Inflammatory macrophage treated with lipopolysaccharide for 4 hours (primary cell): ENCODE data around the gene CYP2A7.
"Not testable (repeated sequence)": the region's sequence is repeated elsewhere in the genome, so short reads cannot be mapped to it uniquely, and the experiment has no call there.

ENCODE experiments used
- DNase-seq: peaks from one replicate; pipeline ENCODE4 v3.0.0-alpha.2; 2020

The CYP2A7 gene

DNA sequence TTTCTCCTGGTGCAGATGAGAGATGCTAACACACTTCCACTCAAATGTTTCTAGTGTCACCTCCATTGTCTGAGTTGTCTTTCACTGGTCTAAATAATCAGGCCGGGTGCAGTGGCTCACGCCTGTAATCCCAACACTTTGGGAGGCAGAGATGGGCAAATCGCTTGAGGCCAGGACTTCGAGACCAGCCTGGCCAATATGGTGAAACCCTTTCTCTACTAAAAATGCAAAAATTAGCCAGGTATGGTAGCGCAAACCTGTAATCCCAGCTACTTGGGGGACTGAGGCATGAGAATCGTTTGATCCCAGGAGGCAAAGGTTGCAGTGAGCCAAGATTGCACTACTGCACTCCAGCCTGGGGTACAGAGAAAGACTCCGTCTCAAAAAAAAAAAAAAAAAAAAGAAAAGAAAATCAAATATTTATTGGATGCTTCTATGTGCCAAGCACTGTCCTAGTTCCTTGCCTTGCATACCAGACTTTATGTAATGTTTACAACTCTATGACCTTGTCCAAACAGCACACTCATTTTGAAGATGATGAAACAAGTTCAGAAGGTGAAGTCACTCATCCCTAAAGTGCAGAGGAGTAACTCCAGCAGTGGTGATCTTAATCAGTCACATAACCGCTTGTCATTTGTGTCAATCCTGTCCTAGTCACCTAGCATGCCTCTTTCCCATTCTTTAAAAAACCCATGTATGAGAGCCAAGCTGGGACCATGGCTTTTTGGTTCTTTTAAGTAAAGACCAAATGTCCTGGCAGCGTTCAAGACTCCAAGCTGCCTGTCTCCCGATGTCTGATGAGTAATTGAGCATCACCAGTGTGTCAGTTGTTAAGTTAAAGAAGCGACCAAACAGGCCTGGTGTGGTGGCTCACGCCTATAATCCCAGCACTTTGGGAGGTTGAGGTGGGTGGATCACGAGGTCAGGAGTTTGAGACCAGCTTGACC lies 15.1 kb upstream of the CYP2A7 start:
- not testable (repeated sequence) for DNase-seq

GRCh38 chr19:40896418-40896796 lies 14.4 kb upstream of the CYP2A7 start:
- DNase-seq, result no peak

GRCh38 chr19:40893112-40893511 lies 11.1 kb upstream of the CYP2A7 start:
- no peak for DNase-seq

GRCh38 chr19:40889366-40889765 lies 7.3 kb upstream of the CYP2A7 start:
- DNase-seq, result no peak

GRCh38 chr19:40888191-40888590 lies 6.2 kb upstream of the CYP2A7 start:
- DNase-seq, result no peak

DNA sequence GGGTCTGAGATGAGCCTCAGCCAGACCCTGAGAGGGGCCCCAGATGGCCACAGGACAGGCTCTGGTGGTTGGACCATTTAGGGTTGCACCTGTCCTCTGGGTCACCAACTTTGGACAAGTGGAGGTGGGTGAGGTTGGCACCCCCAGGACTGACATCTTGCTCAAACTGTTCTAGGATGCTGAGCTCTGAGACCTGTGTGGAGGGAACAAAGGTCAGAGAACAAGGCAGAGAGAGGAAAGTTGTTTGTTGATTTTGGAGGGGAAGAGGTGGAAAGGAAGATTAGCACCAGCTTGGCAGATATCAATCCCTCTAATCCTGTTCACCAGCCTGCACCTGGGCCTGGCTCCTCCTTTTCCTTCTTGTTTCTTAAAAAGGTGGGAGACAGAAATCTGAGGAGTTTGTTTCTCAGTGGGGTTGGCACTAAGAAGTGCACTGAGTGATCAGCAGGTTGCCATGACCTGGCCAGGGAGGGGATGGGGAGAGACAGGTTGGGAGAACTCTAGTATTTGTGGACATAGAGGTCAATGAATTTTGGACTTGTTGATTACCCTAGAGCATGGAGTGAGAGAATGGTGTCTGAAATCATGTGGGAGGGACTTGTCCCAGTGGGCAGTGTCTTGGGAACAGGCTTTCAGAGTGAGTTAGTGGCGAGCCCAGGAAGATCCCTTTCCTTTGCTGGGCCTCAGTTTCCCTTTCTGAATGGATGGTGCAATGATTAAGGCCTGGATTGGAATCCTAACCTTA lies 2.3 kb upstream of the CYP2A7 start:
- DNase-seq, result not testable (repeated sequence)

- DNase-seq, result not testable (repeated sequence)
These were observed 2.7 kb downstream of the CYP2A7 start for GRCh38 chr19:40879349-40879748.

DNA sequence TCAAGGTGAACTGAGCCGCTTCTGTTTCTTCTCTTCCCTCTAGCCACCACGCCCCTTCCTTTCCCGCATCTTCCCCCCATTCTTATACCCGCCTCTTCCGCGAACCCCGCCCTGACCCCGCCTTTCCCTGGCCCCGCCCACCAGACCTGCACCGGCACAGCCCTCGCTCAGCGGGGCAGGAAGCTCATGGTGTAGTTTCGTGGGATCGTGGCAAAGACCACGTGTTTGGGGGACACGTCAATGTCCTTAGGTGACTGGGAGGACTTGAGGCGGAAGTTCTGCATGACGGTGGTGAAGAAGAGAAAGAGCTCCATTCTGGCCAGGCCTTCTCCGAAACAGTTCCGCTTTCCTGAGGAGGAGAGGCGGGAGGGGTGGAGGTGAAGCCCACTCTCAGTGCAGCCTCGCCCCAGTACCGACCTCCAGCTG lies 6.5 kb downstream of the CYP2A7 start:
- DNase-seq, result peak; percentile 47

DNA sequence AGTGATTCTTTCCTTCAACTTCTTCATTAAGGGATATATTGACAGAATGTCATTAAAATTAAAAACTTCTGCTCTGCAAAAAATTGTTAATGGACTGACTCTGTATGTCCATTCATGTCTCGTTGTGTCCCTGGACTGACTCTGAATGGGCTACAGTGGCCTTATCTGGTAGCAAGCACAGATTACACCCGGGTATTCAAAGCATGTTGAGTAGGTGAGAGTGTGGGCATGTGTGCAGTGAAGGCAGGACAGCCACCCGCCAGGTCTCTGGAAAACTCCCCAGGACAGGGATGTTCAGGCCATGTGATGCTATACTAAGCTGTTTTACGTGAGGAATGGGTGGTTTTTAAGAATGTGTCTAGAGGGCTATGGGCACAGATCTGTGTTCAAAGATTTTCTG lies 7.2 kb downstream of the CYP2A7 start:
- not testable (repeated sequence) for DNase-seq

DNA sequence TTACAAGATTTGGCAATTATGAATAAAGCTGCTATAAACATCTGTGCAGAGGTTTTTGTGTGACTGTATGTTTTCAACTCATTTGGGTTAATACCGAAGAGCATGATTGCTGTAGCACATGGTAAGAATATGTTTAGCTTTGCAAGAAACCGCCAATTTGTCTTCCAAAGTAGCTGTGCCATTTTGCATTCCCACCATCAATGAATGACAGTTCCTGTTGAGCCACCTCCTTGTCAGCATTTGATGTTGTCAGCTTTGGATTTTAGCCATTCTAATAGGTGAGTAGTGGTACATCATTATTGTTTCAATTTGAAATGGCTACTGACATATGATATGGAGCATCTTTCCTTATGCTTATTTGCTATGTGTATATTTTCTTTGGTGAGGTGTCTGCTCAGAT lies 8.2 kb downstream of the CYP2A7 start:
- DNase-seq, result not testable (repeated sequence)

DNA sequence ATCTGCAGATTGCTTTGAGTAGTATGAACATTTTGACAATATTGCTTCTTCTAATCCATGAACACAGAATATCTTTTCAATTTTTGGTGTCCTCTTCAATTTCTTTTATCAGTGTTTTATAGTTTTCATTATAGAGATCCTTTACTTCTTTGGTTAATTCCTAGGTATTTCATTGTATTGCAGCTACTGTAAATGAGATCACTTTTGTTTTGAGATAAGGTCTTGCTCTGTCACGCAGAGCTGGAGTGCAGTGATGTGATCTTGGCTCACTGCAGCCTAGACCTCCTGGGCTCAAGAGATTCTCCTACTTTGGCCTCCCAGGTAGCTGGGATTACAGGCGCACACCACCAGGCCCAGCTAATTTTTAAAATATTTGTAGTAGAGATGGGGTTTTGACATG lies 9.8 kb downstream of the CYP2A7 start:
- DNase-seq, result no peak

GRCh38 chr19:40867701-40868100 lies 14.3 kb downstream of the CYP2A7 start:
- no peak for DNase-seq

GRCh38 chr19:40864739-40865496 lies 17.1 kb downstream of the CYP2A7 start:
- not testable (repeated sequence) for DNase-seq

GRCh38 chr19:40862785-40863184 lies 19.2 kb downstream of the CYP2A7 start:
- DNase-seq, result no peak

- DNase-seq, result no peak
These were observed 19.7 kb downstream of the CYP2A7 start for GRCh38 chr19:40862333-40862732.

- no peak for DNase-seq
These were observed 23.9 kb downstream of the CYP2A7 start for GRCh38 chr19:40858109-40858508.

DNA sequence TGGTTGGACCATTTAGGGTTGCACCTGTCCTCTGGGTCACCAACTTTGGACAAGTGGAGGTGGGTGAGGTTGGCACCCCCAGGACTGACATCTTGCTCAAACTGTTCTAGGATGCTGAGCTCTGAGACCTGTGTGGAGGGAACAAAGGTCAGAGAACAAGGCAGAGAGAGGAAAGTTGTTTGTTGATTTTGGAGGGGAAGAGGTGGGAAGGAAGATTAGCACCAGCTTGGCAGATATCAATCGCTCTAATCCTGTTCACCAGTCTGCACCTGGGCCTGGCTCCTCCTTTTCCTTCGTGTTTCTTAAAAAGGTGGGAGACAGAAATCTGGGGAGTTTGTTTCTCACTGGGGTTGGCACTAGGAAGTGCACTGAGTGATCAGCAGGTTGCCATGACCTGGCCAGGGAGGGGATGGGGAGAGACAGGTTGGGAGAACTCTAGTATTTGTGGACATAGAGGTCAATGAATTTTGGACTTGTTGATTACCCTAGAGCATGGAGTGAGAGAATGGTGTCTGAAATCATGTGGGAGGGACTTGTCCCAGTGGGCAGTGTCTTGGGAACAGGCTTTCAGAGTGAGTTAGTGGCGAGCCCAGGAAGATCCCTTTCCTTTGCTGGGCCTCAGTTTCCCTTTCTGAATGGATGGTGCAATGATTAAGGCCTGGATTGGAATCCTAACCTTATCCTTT lies 29.4 kb downstream of the CYP2A7 start:
- not testable (repeated sequence) for DNase-seq

- DNase-seq, result not testable (repeated sequence)
These were observed 31.8 kb downstream of the CYP2A7 start, which contains the start of gene CYP2A6 for GRCh38 chr19:40850277-40850676. Gene CYP2A6 (minus strand): TSS chr19:40850447. CDS start chr19:40850426, 21 bp downstream.

DNA sequence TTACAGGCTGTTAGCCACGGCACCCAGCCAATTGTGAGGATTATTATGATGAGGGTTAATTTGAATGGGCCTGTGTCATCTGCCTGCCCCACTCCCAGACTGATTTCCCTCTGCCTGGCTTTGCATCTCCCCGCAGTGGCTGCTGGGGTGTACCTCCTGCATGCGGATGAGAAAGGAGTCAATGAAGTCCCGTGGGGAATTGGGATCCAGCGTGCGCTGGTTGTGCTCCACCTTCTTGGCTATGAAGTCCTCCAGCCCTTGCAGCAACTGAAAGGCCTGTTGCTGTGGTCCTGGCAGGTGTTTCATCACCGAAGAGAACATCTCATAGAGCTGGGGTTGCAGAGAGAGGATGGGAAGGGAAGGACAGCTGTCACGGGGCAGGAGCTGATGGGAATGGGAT lies 35.3 kb downstream of the CYP2A7 start:
- DNase-seq, result not testable (repeated sequence)

GRCh38 chr19:40843653-40844052 lies 38.4 kb downstream of the CYP2A7 start:
- DNase-seq, result peak; percentile 40

GRCh38 chr19:40842997-40843652 lies 38.9 kb downstream of the CYP2A7 start:
- DNase-seq, result not testable (repeated sequence)

GRCh38 chr19:40842012-40842411 lies 40.0 kb downstream of the CYP2A7 start:
- DNase-seq, result not testable (repeated sequence)
